HepG2 (cell line): ENCODE results near the gene ATP6V0A1. TPM values are rescaled to one million over a fixed set of nuclear protein-coding genes. Genes with fewer than 3 reads are reported as not detected.

ENCODE experiments used
- BRD4 ChIP-seq: sonication (generic); formaldehyde crosslinking; IDR thresholded peaks from 2 replicates; pipeline ENCODE4 v1.4.0; 2020; ENCODE audit warnings: missing genetic modification reagents
- GPBP1L1 ChIP-seq: sonication (generic); formaldehyde crosslinking; IDR thresholded peaks from 2 replicates; pipeline ENCODE4 v1.5.0; 2020; ENCODE audit warnings: mild to moderate bottlenecking, missing genetic modification reagents
- GPN1 ChIP-seq: sonication (generic); formaldehyde crosslinking; IDR thresholded peaks from 2 replicates; pipeline ENCODE4 v1.5.1; 2020; ENCODE audit warnings: missing genetic modification reagents, borderline replicate concordance
- HNRNPUL1 ChIP-seq: fragments of 200-400 bp; formaldehyde crosslinking; IDR thresholded peaks from 2 replicates; pipeline ENCODE4 v1.6.1; 2017; ENCODE audit warnings: low read depth, mild to moderate bottlenecking, low read length, moderate library complexity
- KAT2B ChIP-seq: fragments of 150-350 bp; IDR thresholded peaks from 2 replicates; pipeline ENCODE4 v1.6.1; 2014; ENCODE audit warnings: low read depth, low read length, borderline replicate concordance
- KLF6 ChIP-seq: IDR thresholded peaks from 2 replicates; pipeline ENCODE4 v1.8.0; 2016; ENCODE audit warnings: missing biosample characterization, missing genetic modification reagents
- MAFK ChIP-seq, 2 experiments: IDR thresholded peaks in 1 of 2; conservative IDR thresholded peaks in 1 of 2; 2 replicates each; pipeline ENCODE4 v1.6.1; 2011; ENCODE audit warnings: improper control_type of control experiment in 2 of 2, low read length in 2 of 2
- MTA1 ChIP-seq: sonication (generic); formaldehyde crosslinking; IDR thresholded peaks from 2 replicates; pipeline ENCODE4 v1.4.0; 2020; ENCODE audit warnings: missing genetic modification reagents, mild to moderate bottlenecking, borderline replicate concordance
- NFYB ChIP-seq: sonication (generic); formaldehyde crosslinking; IDR thresholded peaks from 2 replicates; pipeline ENCODE4 v1.4.0; 2020; ENCODE audit warnings: missing genetic modification reagents
- SCMH1 ChIP-seq: sonication (generic); formaldehyde crosslinking; IDR thresholded peaks from 2 replicates; pipeline ENCODE4 v1.9.0; 2021; ENCODE audit warnings: missing genetic modification reagents, mild to moderate bottlenecking, borderline replicate concordance
- ZNF224 ChIP-seq: sonication (generic); formaldehyde crosslinking; IDR thresholded peaks from 2 replicates; pipeline ENCODE4 v1.5.0; 2020; ENCODE audit warnings: mild to moderate bottlenecking, missing genetic modification reagents
- ZNF251 ChIP-seq: sonication (generic); formaldehyde crosslinking; IDR thresholded peaks from 2 replicates; pipeline ENCODE4 v1.9.0; 2021; ENCODE audit warnings: mild to moderate bottlenecking, missing genetic modification reagents
- ZNF256 ChIP-seq: sonication (generic); formaldehyde crosslinking; conservative IDR thresholded peaks from 2 replicates; pipeline ENCODE4 v1.4.0; 2020; ENCODE audit warnings: missing genetic modification reagents
- ZNF720 ChIP-seq: sonication (generic); formaldehyde crosslinking; IDR thresholded peaks from 2 replicates; pipeline ENCODE4 v1.4.0; 2020; ENCODE audit warnings: missing genetic modification reagents
- ZSCAN21 ChIP-seq: sonication (generic); formaldehyde crosslinking; IDR thresholded peaks from 2 replicates; pipeline ENCODE4 v1.8.0; 2022; ENCODE audit warnings: mild to moderate bottlenecking, missing genetic modification reagents, moderate library complexity, borderline replicate concordance
- polyA plus RNA-seq, 8 experiments: library from polyadenylated mRNA; depleted of rRNA in 3 of 8; stranded (reverse) in 7 of 8; unstranded in 1 of 8; fragments of >200 nt; fragmentation: Illumina TruSeq in 4 of 8; extraction: Trizol in 4 of 8; gene quantifications; 2 replicates each; pipeline versions ENCODE4 v1.2.1 to v1.2.3, GENCODE V29; 2011 to 2016; ENCODE audit warnings: low read depth in 4 of 8, missing spikeins in 1 of 8, mixed read lengths in 1 of 8; ENCODE audit not compliant: insufficient read depth in 1 of 8
- total RNA-seq, 5 experiments: library from RNA; depleted of rRNA; stranded (reverse); fragments of >200 nt; fragmentation: Illumina TruSeq; extraction: Trizol; gene quantifications; 2 replicates each; pipeline ENCODE4 v1.2.3, GENCODE V29; 2016; ENCODE audit warnings: low read depth in 1 of 5
- TF ChIP-seq, protein P1 (sequence below): sonication (generic); formaldehyde crosslinking; IDR thresholded peaks from 2 replicates; pipeline ENCODE4 v1.4.0; 2020; ENCODE audit warnings: mild to moderate bottlenecking, missing genetic modification reagents
- TF ChIP-seq, protein P2 (sequence below): sonication (generic); formaldehyde crosslinking; conservative IDR thresholded peaks from 2 replicates; pipeline ENCODE4 v1.4.0; 2020; ENCODE audit warnings: missing genetic modification reagents
- TF ChIP-seq, protein P3 (sequence below): IDR thresholded peaks from 2 replicates; pipeline ENCODE4 v1.6.1; 2016; ENCODE audit warnings: missing compliant biosample characterization, missing genetic modification reagents, borderline replicate concordance
- TF ChIP-seq, protein P4 (sequence below): sonication (generic); formaldehyde crosslinking; IDR thresholded peaks from 2 replicates; pipeline ENCODE4 v1.8.0; 2022; ENCODE audit warnings: missing genetic modification reagents, mild to moderate bottlenecking, borderline replicate concordance
- TF ChIP-seq, protein P5 (sequence below): sonication (generic); formaldehyde crosslinking; IDR thresholded peaks from 2 replicates; pipeline ENCODE4 v1.9.0; 2021; ENCODE audit warnings: missing genetic modification reagents, borderline replicate concordance

ATP6V0A1 gene
- total and polyA plus RNA-seq, 2 of the 13 experiments (the other 11 are each of a cell fraction or from before 2014, with no cell fraction given), result 27.9 to 54.1 TPM

GRCh38 chr17:42544874-42545283, 86.2 kb downstream of the ATP6V0A1 start (continued):
- TF ChIP-seq, protein P1, sequence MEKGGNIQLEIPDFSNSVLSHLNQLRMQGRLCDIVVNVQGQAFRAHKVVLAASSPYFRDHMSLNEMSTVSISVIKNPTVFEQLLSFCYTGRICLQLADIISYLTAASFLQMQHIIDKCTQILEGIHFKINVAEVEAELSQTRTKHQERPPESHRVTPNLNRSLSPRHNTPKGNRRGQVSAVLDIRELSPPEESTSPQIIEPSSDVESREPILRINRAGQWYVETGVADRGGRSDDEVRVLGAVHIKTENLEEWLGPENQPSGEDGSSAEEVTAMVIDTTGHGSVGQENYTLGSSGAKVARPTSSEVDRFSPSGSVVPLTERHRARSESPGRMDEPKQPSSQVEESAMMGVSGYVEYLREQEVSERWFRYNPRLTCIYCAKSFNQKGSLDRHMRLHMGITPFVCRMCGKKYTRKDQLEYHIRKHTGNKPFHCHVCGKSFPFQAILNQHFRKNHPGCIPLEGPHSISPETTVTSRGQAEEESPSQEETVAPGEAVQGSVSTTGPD (CRISPR knock-in tag), result no peak
- TF ChIP-seq HNRNPUL1 (no peak), SCMH1 (CRISPR knock-in tag) (no peak), GPBP1L1 (CRISPR knock-in tag) (no peak), ZNF251 (CRISPR knock-in tag) (no peak), ZNF720 (no peak), KLF6 (CRISPR knock-in tag) (no peak), NFYB (CRISPR knock-in tag) (no peak), ZNF256 (CRISPR knock-in tag) (no peak), ZSCAN21 (CRISPR knock-in tag) (no peak), GPN1 (CRISPR knock-in tag) (no peak), BRD4 (0 out of 2 replicates have a peak, but pooled peaks have one; percentile 48), MTA1 (CRISPR knock-in tag) (no peak), MAFK (conservative IDR thresholded peaks at IDR 0.05 in 1 of 2, IDR thresholded peaks at IDR 0.05 in 1 of 2; ENCODE audit: low read length in 2 of 2) (no peak), KAT2B (no peak), ZNF224 (no peak)
- TF ChIP-seq, protein P2, sequence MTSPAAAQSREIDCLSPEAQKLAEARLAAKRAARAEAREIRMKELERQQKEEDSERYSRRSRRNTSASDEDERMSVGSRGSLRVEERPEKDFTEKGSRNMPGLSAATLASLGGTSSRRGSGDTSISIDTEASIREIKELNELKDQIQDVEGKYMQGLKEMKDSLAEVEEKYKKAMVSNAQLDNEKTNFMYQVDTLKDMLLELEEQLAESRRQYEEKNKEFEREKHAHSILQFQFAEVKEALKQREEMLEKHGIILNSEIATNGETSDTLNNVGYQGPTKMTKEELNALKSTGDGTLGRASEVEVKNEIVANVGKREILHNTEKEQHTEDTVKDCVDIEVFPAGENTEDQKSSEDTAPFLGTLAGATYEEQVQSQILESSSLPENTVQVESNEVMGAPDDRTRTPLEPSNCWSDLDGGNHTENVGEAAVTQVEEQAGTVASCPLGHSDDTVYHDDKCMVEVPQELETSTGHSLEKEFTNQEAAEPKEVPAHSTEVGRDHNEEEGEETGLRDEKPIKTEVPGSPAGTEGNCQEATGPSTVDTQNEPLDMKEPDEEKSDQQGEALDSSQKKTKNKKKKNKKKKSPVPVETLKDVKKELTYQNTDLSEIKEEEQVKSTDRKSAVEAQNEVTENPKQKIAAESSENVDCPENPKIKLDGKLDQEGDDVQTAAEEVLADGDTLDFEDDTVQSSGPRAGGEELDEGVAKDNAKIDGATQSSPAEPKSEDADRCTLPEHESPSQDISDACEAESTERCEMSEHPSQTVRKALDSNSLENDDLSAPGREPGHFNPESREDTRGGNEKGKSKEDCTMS, result no peak
- TF ChIP-seq, protein P3, sequence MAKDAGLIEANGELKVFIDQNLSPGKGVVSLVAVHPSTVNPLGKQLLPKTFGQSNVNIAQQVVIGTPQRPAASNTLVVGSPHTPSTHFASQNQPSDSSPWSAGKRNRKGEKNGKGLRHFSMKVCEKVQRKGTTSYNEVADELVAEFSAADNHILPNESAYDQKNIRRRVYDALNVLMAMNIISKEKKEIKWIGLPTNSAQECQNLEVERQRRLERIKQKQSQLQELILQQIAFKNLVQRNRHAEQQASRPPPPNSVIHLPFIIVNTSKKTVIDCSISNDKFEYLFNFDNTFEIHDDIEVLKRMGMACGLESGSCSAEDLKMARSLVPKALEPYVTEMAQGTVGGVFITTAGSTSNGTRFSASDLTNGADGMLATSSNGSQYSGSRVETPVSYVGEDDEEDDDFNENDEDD, result no peak
- TF ChIP-seq, protein P4, sequence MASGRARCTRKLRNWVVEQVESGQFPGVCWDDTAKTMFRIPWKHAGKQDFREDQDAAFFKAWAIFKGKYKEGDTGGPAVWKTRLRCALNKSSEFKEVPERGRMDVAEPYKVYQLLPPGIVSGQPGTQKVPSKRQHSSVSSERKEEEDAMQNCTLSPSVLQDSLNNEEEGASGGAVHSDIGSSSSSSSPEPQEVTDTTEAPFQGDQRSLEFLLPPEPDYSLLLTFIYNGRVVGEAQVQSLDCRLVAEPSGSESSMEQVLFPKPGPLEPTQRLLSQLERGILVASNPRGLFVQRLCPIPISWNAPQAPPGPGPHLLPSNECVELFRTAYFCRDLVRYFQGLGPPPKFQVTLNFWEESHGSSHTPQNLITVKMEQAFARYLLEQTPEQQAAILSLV (CRISPR knock-in tag), result no peak
- TF ChIP-seq, protein P5, sequence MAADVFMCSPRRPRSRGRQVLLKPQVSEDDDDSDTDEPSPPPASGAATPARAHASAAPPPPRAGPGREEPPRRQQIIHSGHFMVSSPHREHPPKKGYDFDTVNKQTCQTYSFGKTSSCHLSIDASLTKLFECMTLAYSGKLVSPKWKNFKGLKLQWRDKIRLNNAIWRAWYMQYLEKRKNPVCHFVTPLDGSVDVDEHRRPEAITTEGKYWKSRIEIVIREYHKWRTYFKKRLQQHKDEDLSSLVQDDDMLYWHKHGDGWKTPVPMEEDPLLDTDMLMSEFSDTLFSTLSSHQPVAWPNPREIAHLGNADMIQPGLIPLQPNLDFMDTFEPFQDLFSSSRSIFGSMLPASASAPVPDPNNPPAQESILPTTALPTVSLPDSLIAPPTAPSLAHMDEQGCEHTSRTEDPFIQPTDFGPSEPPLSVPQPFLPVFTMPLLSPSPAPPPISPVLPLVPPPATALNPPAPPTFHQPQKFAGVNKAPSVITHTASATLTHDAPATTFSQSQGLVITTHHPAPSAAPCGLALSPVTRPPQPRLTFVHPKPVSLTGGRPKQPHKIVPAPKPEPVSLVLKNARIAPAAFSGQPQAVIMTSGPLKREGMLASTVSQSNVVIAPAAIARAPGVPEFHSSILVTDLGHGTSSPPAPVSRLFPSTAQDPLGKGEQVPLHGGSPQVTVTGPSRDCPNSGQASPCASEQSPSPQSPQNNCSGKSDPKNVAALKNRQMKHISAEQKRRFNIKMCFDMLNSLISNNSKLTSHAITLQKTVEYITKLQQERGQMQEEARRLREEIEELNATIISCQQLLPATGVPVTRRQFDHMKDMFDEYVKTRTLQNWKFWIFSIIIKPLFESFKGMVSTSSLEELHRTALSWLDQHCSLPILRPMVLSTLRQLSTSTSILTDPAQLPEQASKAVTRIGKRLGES (CRISPR knock-in tag), result no peak
